Esophagus squamous epithelium (tissue), 5 donors: Measurements from ENCODE around the gene ASH1L. TPM values are rescaled to one million over a fixed set of nuclear protein-coding genes. Genes with fewer than 3 reads are reported as not detected.

Experiments
- DNase-seq: peaks from one replicate; lab custom pipeline; 2025; lab: John Stamatoyannopoulos, UW
- H3K27ac ChIP-seq, 4 donors: fragments of 200-600 bp; sonication (generic); one replicate each; pipeline ENCODE4 v1.5.1; 2016 to 2019; ENCODE audit warnings: mild to moderate bottlenecking in 1 of 4
- H3K27me3 ChIP-seq, 4 donors: fragments of 200-600 bp; sonication (generic); 1 replicate in 3 of 4; 2 replicates in 1 of 4; pipeline versions ENCODE4 v1.5.1 to v1.6.0; 2017 to 2021; ENCODE audit warnings: antibody characterized with exemption in 1 of 4
- H3K36me3 ChIP-seq, 3 donors: fragments of 200-600 bp; sonication (generic); one replicate each; pipeline ENCODE4 v1.5.1; 2016 to 2019
- H3K4me1 ChIP-seq, 3 donors: fragments of 200-600 bp; sonication (generic); one replicate each; pipeline ENCODE4 v1.5.1; 2017 to 2019
- H3K4me3 ChIP-seq, 4 donors: fragments of 200-600 bp; sonication (generic); 1 replicate in 3 of 4; 2 replicates in 1 of 4; pipeline ENCODE4 v1.5.1; 2016 to 2019; ENCODE audit warnings: mild to moderate bottlenecking in 2 of 4, moderate library complexity in 1 of 4
- H3K9me3 ChIP-seq, 3 donors: fragments of 200-600 bp; sonication (generic); one replicate each; pipeline ENCODE4 v1.5.1; 2016 to 2019
- POLR2A ChIP-seq, 4 donors: fragments of 450-650 bp; IDR thresholded peaks; one replicate each; pipeline ENCODE4 v1.6.1; 2017; ENCODE audit warnings: antibody characterized with exemption in 4 of 4, mild to moderate bottlenecking in 4 of 4, moderate library complexity in 3 of 4
- WGBS, 2 donors: methylation state at CpG; one replicate each; pipeline ENCODE4 v1.1.5; 2018; 5-methylcytosine and 5-hydroxymethylcytosine counted together
- intact Hi-C: fragments of 100-400 bp; cut with DNase I; formaldehyde crosslinking; loops from one replicate; pipeline ENCODE4 v1.15.0; 2022
- total RNA-seq, 4 donors: library from RNA; depleted of rRNA; stranded (reverse); fragments of >200 nt; gene quantifications; one replicate each; pipeline ENCODE4 v1.1.0, GENCODE V29; 2016
- TF ChIP-seq, protein P1 (sequence below), 6 experiments: fragments of 450-650 bp in 4 of 6; fragments of 200-600 bp in 2 of 6; sonication (generic) in 2 of 6; IDR thresholded peaks; one replicate each; pipeline ENCODE4 v1.5.1; 2016 to 2019; ENCODE audit warnings: antibody characterized with exemption in 6 of 6, mild to moderate bottlenecking in 4 of 6, moderate library complexity in 4 of 6
- donor health status: DM: yes; HTN: yes; CAD: no.

ASH1L gene
- total RNA-seq, 4 donors from 2014 or later = 27.6 to 57.4 (median 31.2) TPM

DNA sequence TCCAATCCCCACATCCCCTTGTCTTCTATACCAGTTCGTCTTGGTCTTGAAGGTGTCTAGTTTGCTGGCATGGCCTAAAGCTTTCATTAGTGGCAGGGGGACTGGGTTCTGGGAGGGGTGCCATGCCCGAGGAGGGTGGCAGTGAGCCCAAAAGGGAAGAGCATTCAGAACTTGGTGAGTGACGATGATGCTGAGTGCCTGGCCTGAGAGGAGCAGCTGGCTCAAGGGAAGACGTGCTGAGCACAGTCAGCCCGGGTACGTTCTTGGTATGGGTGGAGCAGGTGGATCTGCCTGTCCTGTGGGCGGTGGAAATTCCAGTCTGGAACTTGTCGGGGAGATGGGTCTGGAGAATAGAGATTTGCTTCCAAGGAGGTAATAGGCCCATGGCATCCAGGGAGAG is 249.3 kb downstream of the ASH1L start:
- no peak for DNase-seq
- Histone ChIP-seq H3K9me3 (no peaks in the 10 kb centered on the region), H3K4me1 (peaks cover 8 to 26% (median 18%) of the 10 kb centered on the region in 3 donors), H3K4me3 (no peak overlapping the region), H3K27ac (no peak overlapping the region), H3K27me3 (no peaks in the 10 kb centered on the region), H3K36me3 (peaks cover 0 to 80% (median 14%) of the 10 kb centered on the region in 3 donors)
- intact Hi-C loops = no loop called here
- TF ChIP-seq, protein P1, sequence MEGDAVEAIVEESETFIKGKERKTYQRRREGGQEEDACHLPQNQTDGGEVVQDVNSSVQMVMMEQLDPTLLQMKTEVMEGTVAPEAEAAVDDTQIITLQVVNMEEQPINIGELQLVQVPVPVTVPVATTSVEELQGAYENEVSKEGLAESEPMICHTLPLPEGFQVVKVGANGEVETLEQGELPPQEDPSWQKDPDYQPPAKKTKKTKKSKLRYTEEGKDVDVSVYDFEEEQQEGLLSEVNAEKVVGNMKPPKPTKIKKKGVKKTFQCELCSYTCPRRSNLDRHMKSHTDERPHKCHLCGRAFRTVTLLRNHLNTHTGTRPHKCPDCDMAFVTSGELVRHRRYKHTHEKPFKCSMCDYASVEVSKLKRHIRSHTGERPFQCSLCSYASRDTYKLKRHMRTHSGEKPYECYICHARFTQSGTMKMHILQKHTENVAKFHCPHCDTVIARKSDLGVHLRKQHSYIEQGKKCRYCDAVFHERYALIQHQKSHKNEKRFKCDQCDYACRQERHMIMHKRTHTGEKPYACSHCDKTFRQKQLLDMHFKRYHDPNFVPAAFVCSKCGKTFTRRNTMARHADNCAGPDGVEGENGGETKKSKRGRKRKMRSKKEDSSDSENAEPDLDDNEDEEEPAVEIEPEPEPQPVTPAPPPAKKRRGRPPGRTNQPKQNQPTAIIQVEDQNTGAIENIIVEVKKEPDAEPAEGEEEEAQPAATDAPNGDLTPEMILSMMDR (IDR thresholded peaks at IDR 0.05) = no peak
- no peak for TF ChIP-seq POLR2A (IDR thresholded peaks at IDR 0.05)
- 72 to 79% methylated on average over 7 to 8 of the region's 8 CpGs for WGBS, 2 donors

DNA sequence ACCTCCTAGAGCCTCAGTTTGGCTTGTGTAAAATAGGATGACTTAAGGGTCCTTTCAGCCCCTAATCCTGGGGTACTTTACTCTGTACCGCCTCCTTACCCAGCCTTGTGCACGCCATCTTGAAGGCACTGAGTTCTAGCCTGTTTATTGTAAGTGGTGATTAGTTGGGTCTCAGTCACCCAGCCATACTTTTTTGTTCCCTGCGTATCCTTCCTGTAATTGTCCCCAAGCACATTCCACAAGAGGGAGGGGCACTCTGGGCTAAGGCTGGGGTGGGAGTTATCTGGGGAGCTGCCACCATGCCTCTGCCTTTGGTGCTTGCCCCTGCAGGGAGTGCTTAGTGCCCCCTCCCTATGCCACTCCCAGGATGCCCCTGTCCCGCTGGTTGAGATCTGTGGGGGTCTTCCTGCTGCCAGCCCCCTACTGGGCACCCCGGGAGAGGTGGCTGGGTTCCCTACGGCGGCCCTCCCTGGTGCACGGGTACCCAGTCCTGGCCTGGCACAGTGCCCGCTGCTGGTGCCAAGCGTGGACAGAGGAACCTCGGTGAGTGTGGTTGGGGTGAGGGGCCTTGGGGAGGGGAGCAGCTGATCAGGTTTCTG is 253.1 kb downstream of the ASH1L start:
- no peak for TF ChIP-seq POLR2A (IDR thresholded peaks at IDR 0.05)
- TF ChIP-seq, protein P1 (IDR thresholded peaks at IDR 0.05) = no peak

DNA sequence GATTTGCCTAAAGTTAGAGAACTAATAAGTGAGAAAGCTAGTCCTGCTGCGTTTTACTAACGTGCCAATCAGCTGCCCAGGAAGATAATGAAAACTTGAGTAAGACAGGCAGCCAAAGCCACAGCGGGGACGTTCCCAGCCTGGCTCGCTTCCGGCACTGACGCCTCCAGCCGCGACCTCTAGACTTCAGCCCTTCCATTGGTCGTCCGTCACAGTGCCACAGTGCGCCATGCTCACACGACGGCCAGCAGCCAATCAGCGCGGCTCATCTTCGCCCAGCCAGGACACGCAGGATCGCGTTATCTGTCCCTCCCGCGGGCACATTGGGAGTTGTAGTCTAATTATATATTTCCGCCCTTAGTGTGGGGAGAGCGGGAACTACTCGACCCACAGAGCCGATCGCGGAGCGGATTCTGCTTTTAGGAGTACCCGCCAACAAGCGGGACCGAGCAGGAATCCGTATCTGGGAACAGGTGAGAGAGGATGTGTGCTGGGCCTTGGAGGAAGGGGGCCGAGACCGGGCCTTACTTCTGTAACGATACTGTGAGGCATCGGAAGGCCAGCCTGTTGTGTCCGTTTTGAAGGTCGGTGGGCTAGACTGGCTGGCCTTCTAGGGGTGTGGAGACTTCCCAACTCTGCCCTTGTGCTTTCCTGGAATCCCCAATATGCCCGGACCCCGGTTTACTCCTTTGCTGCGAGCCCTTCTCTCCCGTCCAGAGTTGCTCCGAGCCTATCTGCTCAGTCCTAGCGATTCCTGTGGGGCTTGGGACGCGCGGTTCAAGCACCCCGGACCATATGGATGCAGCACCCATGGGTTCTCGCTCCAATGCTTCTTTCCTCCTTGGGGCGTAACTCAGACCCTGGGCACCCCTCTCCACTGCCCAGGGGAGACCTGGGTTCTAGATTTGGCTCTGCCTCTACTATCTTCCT is 253.8 kb downstream of the ASH1L start, which contains the start of gene FDPS:
FDPS (plus strand) TSS at position 374 of the 930 bp plus-strand sequence. CDS start 924 bp downstream, outside the sequence.
- no peaks in the 10 kb centered on the region for H3K27me3 ChIP-seq
- peak within 1 kb of the TSS; percentile 94 to 97 (median 94) for H3K27ac ChIP-seq
- peaks cover 0 to 35% (median 5%) of the 10 kb centered on the region in 3 donors for H3K36me3 ChIP-seq
- intact Hi-C loops = no loop called here
- H3K4me3 ChIP-seq = peak within 1 kb of the TSS; percentile 88 to 96 (median 94)
- H3K4me1 ChIP-seq = peaks cover 8 to 34% (median 21%) of the 10 kb centered on the region in 3 donors
- TF ChIP-seq, protein P1 (IDR thresholded peaks at IDR 0.05) = peak in 4 of 6 experiments; percentile 6 to 53 (median 34)
- TF ChIP-seq POLR2A (IDR thresholded peaks at IDR 0.05) = peak in 3 of 4 donors; percentile 32 to 69 (median 63)
- WGBS, 2 donors = 0 to 1% methylated on average over 32 to 33 of the region's 51 CpGs
- no peaks in the 10 kb centered on the region for H3K9me3 ChIP-seq
- DNase-seq = peak; percentile 94

More for the DNA sequence above, 253.1 kb downstream of the ASH1L start:
- H3K9me3 ChIP-seq = no peaks in the 10 kb centered on the region
- no peaks in the 10 kb centered on the region for H3K27me3 ChIP-seq
- H3K27ac ChIP-seq = peak overlapping the region; percentile 94 to 97 (median 94)
- H3K4me3 ChIP-seq = peak overlapping the region; percentile 88 to 96 (median 94)
- H3K36me3 ChIP-seq = peaks cover 0 to 43% (median 7%) of the 10 kb centered on the region in 3 donors
- no peak for DNase-seq
- peaks cover 8 to 34% (median 21%) of the 10 kb centered on the region in 3 donors for H3K4me1 ChIP-seq
- WGBS, 2 donors = 0% methylated on average over 5 to 7 of the region's 11 CpGs
- intact Hi-C loops = no loop called here

DNA sequence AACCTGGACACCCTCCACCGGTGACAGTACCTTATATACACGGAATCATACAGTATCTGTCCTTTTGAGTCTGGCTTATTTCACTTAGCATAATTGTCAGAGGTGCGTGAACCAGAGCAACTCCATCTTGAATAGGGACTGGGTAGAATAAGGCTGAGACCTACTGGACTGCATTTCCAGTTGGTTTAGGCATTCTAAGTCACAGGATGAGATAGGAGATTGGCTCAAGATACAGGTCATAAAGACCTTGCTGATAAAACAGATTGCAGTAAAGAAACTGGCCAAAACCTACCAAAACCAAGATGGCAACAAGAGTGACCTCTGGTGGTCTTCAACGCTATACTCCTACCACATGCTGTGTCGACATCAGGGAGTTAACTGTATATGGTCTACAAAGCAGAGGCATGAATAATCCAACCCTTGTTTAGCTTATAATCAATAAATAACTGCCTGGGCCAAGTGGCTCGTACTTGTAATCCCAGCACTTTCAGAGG is 255.3 kb downstream of the ASH1L start:
- Histone ChIP-seq H3K4me3 (no peak overlapping the region), H3K9me3 (no peaks in the 10 kb centered on the region), H3K27me3 (no peaks in the 10 kb centered on the region), H3K4me1 (peaks cover 8 to 34% (median 21%) of the 10 kb centered on the region in 3 donors), H3K36me3 (peaks cover 0 to 21% (median 1%) of the 10 kb centered on the region in 3 donors), H3K27ac (peak overlapping the region in 1 of 4 donors; percentile 97)
- no peak for DNase-seq
- intact Hi-C loops = no loop called here
- TF ChIP-seq, protein P1 (IDR thresholded peaks at IDR 0.05) = peak in 2 of 6 experiments; percentile 21 to 25
- TF ChIP-seq POLR2A (IDR thresholded peaks at IDR 0.05) = no peak
- 36 to 47% methylated on average over 5 of the region's 6 CpGs for WGBS, 2 donors
